IMR-90 (cell line): ENCODE data around the gene CHMP6.

ENCODE experiments used
- FOS ChIP-seq: fragments of 150-350 bp; IDR thresholded peaks from 2 replicates; pipeline ENCODE4 v1.6.1; 2016; ENCODE audit warnings: low read depth, low read length
- POLR2A ChIP-seq: IDR thresholded peaks from 2 replicates; pipeline ENCODE4 v1.6.1; 2012; ENCODE audit warnings: mild to moderate bottlenecking, low read depth, low read length
- TF ChIP-seq, protein P1 (sequence below): conservative IDR thresholded peaks from 2 replicates; pipeline ENCODE4 v1.5.1; 2012; ENCODE audit warnings: mild to moderate bottlenecking, low read depth, low read length, improper control_type of control experiment

- TF ChIP-seq, protein P1, sequence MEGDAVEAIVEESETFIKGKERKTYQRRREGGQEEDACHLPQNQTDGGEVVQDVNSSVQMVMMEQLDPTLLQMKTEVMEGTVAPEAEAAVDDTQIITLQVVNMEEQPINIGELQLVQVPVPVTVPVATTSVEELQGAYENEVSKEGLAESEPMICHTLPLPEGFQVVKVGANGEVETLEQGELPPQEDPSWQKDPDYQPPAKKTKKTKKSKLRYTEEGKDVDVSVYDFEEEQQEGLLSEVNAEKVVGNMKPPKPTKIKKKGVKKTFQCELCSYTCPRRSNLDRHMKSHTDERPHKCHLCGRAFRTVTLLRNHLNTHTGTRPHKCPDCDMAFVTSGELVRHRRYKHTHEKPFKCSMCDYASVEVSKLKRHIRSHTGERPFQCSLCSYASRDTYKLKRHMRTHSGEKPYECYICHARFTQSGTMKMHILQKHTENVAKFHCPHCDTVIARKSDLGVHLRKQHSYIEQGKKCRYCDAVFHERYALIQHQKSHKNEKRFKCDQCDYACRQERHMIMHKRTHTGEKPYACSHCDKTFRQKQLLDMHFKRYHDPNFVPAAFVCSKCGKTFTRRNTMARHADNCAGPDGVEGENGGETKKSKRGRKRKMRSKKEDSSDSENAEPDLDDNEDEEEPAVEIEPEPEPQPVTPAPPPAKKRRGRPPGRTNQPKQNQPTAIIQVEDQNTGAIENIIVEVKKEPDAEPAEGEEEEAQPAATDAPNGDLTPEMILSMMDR = no peak
- TF ChIP-seq POLR2A = no peak
- no peak for TF ChIP-seq FOS
These were observed 35.9 kb upstream of the CHMP6 start for GRCh38 chr17:80955671-80956280.
